GM19468 (cell line): ENCODE measurements around the gene FAM227B.

Experiments used
- ATAC-seq: cut with Tn5 transposase; IDR thresholded peaks from one replicate; pipeline ENCODE4 v1.9.1; 2021; ENCODE audit warnings: mild to moderate bottlenecking, moderate library complexity, moderate number of reproducible peaks; ENCODE audit not compliant: unreplicated experiment; ENCODE audit errors: extremely low read depth

The FAM227B gene

DNA sequence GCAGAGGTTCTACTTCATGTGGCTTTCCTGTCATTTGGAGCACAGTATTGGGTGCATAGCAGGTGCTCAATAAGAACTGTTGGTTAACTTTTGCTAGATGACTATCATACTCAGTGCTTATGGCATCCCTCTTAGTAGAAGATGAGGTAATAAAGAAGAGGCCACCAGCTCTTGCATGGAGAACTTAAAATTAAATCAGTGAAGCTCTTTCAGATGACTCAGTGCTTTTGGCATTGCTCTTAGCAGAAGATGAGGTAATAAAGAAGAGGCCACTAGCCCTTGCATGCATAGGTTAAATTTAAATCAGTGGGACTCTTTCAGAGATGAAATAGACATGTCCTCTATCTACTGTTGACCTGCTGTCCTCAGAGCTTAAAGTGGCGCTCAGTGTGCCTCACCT lies 307.0 kb downstream of the FAM227B start:
- ATAC-seq = no peak

DNA sequence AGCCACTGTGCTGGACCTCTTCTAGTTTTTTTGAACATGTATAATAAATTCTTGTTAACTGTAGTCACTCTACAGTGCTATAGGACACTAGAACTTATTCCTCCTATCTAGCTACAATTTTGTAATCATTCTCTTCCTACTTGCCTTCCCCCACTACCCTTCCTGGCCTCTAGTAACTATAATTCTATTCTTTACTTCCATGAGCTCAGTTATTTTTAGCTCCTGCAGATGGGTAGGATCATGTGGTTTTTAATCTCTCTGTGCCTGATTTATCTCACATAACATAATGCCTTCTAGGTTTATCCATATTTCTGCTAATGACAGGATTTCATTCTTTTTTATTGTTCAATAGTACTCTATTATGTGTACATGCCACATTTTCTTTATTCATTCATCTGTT lies 310.7 kb downstream of the FAM227B start:
- ATAC-seq = no peak

DNA sequence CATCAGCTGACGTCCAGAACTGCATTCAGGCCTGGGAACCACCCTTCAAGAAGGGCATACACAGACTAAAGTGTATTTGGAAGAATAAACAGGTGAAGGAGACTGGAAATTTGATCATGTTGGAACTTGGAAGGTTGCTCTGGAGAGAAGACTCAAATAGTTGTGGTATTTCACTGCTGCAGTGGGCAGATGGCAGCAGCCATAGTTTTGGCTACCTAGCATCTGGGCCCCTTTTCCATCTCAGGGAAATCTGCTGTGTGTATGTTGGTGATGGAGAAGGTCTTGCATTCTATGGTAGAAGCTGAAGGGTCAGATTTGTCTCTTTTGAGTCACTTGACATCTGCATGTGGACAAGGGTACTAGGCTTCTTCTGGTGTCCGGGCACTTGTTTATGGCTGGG lies 311.9 kb downstream of the FAM227B start:
- no peak for ATAC-seq

DNA sequence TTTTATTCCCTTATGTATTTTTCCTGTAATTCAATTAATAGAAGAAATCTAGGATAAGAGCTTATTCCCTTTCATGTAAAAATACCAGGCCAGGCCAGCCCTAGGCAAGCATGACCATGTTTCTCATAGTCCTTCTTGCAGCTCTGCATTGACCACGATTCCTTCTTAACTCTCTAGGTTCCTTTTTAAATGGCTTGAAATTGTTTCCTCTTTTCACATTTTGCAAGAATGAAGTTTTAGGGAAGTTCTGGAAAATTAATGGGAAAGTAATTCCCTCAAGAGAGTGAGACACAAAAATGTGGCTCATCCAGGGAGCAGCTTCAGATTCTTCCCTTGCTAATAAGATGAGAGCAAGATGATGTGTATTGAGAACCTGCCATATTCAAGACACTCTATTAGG lies 314.1 kb downstream of the FAM227B start:
- no peak for ATAC-seq

DNA sequence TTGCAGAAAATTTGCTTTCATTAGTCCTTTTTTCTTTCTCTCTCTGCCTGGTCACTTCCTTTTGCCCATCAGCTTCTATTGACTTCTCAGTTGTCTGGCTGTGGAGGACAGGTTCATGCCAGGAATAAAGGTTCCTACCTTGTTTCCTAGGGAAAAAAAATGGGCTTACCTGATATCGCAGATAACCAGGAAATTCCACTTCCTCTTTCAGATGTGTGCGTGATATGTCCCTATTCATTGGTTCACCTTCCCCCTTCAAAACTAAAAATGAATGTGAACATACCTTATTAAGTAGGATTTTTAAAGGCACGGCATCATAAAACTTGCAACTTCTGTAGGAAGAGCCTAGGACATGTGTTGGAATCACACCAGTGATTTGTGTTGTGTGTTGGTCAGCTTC lies 317.6 kb downstream of the FAM227B start:
- no peak for ATAC-seq

DNA sequence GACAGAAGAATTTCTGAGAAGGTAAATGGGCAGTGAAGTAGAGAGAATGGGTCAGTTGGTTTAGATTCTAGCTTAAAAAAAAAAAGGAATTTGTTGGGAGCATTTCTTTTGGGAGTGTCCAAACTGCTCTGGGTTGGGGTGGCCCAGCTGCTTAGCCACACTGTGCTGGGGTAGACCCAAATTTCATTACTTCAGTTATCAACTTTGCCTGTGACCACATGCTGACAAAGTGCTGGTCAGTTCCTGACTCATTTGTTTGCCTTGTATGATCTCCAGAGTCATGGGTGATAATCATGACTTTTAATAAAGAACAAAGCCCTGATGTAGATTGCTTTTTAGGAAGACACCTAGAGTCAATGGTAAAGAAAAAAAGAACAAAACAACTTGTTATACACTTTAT lies 319.1 kb downstream of the FAM227B start:
- no peak for ATAC-seq

DNA sequence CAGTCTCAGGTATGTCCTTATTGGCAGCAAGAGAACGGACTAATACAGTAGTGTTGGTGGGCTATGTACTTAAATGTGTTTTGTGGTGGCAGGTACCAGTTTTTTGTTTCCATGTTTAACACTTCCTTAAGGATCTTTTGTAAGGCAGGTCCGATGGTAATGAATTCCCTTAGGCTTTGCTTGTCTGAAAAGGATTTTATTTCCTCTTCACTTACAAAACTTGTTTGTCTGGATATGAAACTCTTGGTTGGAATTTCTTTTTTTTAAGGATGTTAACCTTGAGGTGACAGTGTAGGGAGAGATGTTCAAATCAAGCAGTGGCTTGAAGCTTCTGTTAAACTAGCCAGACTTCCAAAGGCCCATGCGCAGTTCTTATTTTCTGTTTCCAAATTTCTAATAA lies 319.8 kb downstream of the FAM227B start:
- no peak for ATAC-seq

DNA sequence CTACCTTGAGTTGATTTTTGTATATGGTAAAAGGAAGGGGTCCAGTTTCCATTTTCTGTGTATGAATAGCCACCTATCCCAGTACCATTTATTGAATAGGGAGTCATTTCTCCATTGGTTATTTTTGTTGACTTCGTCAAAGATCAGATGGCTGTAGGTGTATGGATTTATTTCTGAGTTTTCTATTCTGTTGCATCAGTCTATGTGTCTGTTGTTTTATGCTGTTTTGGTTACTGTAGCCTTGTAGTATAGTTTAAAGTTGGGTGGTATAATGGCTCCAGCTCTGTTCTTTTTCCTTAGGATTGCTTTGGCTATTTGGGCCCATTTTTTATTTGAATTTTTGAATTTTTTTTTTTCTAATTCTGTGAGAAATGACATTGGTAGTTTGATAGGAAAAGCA lies 323.0 kb downstream of the FAM227B start:
- no peak for ATAC-seq

DNA sequence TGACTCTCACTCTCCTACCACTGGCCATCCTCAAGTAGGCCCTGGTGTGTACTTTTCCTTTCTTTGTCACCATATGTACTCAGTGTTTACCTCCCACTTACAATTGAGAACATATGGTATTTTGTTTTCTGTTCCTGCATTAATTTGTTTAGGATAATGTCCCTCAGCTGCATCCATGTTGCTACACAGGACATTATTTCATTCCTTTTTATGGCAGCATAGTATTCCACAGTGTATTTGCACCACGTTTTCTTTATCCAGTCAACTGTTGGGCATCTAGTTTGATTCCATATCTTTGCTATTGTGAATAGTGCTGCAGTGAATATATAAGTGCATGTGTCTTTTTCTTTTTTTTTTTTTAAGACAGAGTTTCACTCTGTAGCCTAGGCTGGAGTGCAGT lies 324.4 kb downstream of the FAM227B start:
- ATAC-seq = no peak

DNA sequence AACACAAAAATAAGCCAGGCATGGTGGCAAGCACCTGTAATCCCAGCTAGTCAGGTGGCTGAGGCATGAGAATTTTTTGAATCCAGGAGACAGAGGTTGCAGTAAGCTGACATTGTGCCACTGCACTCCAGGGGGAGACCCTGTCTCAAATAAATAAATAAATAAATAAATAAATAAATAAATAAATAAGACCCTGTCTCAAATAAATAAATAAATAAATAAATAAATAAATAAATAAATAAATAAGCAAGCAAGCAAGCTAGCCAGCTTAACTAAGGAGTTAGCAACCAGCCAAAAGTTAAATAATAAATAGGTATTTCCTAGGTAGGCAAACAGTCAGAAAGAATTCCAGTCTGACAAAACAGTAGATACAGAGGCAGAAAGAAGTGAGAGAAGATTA lies 326.7 kb downstream of the FAM227B start:
- no peak for ATAC-seq

DNA sequence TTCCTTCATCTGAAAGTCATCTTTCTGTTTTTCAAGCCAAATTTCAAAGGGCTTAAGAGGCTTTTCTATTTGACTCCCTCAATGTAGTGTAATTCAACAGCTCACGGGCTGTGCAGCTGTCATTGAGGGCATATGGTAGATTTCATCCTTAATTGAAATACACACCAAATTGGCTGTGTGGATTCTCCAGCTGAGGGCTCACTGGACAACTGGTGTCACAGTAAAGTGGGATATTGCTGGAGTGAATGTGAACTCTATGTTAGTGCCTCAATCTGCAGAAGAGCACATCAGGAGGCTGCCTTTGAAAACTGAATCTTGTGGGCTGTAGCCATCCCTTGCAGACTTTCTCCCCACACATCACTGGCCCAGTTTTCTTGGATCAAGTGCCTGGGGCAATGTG lies 330.4 kb downstream of the FAM227B start:
- ATAC-seq = no peak

DNA sequence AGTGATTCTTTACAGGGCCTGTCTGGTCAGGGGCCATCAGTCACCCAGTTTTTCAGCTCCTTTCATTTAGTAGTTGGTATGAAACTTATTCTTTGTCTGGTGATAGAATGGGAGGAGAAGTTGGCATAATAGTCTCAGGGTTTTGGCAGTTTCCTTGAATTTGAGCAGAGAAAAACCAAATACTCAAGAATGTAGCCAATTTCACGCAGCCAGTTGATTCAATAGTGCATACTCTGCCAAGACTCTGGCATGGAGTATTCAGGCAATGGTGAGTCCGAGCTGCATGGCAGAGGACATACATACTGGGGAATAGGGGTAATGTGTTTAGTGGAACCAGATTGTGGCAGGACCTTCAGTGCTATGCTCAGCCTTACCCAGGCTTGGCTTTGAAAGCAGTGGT lies 332.2 kb downstream of the FAM227B start:
- ATAC-seq = no peak

DNA sequence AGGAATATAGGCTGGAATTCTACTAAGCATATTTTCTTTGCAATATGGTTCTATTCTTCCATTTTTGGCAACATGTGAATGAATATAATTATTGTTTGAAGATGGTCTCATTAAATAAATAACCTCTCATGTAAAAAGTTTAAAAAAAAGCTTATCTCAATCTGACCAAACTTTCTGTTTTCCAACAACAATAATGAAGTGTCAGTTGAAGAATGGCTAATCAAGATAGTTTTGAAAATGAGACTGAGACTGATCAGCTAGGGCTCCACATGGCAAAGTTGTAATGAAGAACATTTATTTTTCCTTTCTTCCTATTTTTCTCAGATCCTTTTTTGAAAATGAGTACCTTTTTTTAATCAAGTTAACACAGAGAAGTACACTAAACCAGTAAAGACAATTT lies 333.1 kb downstream of the FAM227B start:
- no peak for ATAC-seq

DNA sequence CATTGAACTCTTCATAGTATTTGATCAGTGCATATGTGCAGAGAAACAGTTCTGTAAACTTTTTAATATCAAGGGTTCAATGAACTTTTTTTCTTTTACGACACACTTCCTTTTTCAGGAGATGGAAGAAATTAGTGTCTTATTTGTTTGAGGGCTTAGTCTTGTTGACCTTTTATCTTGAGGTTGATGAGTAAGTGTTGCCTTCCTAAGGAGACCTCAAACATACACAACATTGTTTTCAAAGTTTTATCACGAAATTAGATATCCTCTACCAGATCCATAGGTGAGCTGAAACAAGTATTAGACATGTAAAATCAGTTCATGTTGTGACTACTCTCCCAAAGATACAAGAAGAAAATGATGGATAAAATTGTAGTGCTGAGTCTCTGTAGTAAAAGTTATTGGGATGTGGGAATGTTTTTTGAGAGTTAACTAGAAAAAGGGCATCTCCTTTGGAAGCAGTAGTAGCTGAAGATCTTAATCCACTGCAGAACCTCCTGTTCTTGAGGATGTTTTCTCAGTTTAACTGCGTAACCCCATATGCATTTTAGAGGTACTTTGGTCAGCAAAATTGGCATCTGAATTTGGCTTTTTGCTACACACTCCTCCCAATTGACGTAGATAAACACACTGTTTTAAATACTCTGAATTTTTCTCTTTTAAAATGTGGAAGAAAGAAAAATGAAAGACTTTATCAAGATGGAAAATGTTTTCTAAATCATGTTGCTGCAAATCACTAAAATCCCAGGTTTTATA lies 333.8 kb downstream of the FAM227B start:
- no peak for ATAC-seq

DNA sequence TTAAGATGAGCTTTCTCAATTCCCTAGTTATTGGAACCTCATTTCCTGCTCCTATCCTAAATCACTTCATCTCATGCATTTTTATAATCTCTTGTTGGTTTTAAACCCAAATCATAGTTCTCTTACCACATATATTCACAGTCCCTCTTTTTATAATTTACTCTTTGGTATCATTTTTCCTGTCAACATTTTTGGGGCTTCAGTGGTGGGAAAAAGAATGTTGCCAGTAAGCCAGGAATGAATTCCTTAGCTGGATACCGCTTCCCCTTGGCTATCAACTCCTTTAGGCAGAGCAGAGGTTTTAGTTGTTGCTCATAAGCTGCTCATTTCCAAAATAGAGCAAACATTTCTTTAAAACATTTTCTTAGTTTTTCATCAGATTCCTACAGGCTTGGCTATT lies 338.3 kb downstream of the FAM227B start:
- no peak for ATAC-seq

DNA sequence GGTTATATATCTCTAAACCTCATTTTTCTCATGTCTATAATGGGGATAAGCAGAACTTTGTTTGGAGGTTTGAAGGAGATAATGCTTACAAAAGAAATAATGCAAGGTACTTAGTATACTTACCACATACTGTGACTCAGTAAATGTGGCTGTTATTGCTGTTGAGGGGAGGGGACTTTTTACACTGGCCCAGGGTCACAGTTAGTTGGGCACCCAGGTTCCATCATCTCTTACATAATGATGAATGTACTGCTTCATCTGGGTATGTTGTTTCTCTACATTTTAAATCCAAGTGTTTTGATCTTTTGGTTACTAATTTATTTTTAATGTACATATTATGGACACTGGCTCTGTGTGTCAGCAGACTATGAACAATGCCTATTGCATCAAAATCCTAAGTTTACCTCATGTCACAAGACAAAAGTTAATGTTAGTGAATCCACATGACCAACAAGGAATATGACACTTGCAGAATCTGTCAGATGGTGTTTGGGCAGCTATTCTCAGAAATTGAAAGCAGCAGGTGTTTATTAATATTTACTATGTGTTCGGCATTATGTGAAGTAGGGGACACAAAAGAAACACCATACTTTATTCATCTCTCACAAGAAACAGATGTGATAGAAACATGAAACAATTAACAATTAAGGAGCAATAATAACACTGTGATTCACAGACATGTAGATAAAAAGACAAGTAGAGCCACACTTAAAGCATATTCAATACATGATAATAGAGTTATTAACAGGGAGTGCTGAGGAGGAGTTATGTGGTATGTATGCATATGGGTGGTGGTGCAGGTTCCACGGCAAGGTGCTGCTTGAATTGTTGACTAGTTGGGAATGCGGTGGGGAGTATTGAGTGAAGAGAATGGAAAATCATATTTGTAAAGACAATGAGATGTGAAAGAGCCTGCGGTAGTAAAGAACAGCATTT lies 340.8 kb downstream of the FAM227B start:
- no peak for ATAC-seq

DNA sequence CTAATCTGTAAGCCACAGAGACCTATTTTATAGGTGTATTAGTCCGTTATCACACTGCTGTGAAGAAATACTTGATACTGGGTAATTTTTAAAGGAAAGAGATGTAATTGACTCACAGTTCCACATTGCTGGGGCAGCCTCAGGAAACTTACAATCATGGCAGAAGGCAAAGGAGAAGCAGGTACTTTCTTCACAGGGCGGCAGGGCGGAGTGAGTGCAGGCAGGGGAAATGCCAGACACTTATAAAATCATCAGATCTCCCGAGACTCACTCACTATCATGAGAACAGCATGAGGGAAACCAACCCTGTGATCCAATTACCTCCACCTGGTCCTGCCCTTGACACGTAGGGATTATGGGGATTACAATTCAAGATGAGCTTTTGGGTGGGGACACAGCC lies 341.9 kb downstream of the FAM227B start:
- ATAC-seq = no peak
